ENCODE data around the gene ANKH. TPM values are rescaled to one million over a fixed set of nuclear protein-coding genes. Genes with fewer than 3 reads are reported as not detected.

The ANKH gene
- total and polyA plus RNA-seq, 10 of the 15 experiments (the other 5 are each of a cell fraction or from before 2014, with no cell fraction given) = 2.1 to 43.9 (median 14.4) TPM

- FAIRE-seq (no peak), ATAC-seq (no peak), DNase-seq (ENCODE audit: low read depth, low spot score) (no peak)
- H3K9me3 ChIP-seq (replicated peaks; ENCODE audit: control insufficient read depth, insufficient read depth, low read length) = no peaks in the 10 kb centered on the region
- POLR2A ChIA-PET = no interaction called here
- H3K9ac ChIP-seq (ENCODE audit: control insufficient read depth, insufficient read depth, low read length) = no peak overlapping the region
- no peaks in the 10 kb centered on the region for H3K27me3 ChIP-seq (replicated peaks in 1 of 2; ENCODE audit: control insufficient read depth in 2 of 2, insufficient read depth in 2 of 2, low read length in 1 of 2)
- no peaks in the 10 kb centered on the region for H3K36me3 ChIP-seq (ENCODE audit: control insufficient read depth in 2 of 2, insufficient read depth in 2 of 2, low read length in 1 of 2)
- H3K27ac ChIP-seq (ENCODE audit: control insufficient read depth, insufficient read depth) = no peak overlapping the region
- 98% methylated on average over 5 of the region's 5 CpGs for WGBS (ENCODE audit: insufficient coverage, insufficient replicate concordance, low lambda C conversion rate, missing lambda C conversion rate)
- TF ChIP-seq HCFC1 (IDR thresholded peaks at IDR 0.05; ENCODE audit: low read length) (no peak), ZNF24 (IDR thresholded peaks at IDR 0.05) (no peak), FOS (IDR thresholded peaks at IDR 0.05; ENCODE audit: borderline replicate concordance, extremely low read depth, insufficient read length) (no peak), DPF2 (IDR thresholded peaks at IDR 0.05) (no peak), REST (IDR thresholded peaks at IDR 0.05; ENCODE audit: low read depth, low read length) (no peak), HDAC2 (IDR thresholded peaks at IDR 0.05) (no peak), SMAD1 (IDR thresholded peaks at IDR 0.05; ENCODE audit: low read depth, partially characterized antibody) (no peak), ASH2L (IDR thresholded peaks at IDR 0.05; ENCODE audit: borderline replicate concordance, low read depth) (no peak), ZBTB33 (IDR thresholded peaks at IDR 0.05) (no peak), SREBF2 (IDR thresholded peaks at IDR 0.05; ENCODE audit: low read length) (no peak), MEF2A (IDR thresholded peaks at IDR 0.05; ENCODE audit: insufficient read depth, low read depth, low read length) (no peak), CHD4 (IDR thresholded peaks at IDR 0.05) (no peak), EED (IDR thresholded peaks at IDR 0.05; ENCODE audit: low read depth) (no peak)
- CTCF ChIA-PET = no interaction called here
- no peak overlapping the region for H3K4me3 ChIP-seq
- H3K4me2 ChIP-seq (ENCODE audit: control insufficient read depth, insufficient read depth) = no peak overlapping the region
- no peaks in the 10 kb centered on the region for H3K79me2 ChIP-seq (ENCODE audit: control insufficient read depth, insufficient read depth, low read length)
- SMC1A ChIA-PET (ENCODE audit: uncharacterized antibody, unreplicated experiment) = interaction anchor here (1.2 kb wide), 1 partner anchor 130 kb away, joined by 3 read pairs; no protein-coding TSS in a partner anchor
- no TSS peak for BruUV-seq (replicated peaks)
- in situ Hi-C loops (cut with MboI) (no loop called here), intact Hi-C loops (cut with micrococcal nuclease; ENCODE audit: unreplicated experiment) (loop anchor here (5.0 kb wide), 1 partner anchor 132 kb away; the partner anchor contains the start of gene ANKH)
- peaks cover 10% of the 10 kb centered on the region for H3K4me1 ChIP-seq (ENCODE audit: control insufficient read depth, insufficient read depth, low read length)
- no peaks in the 10 kb centered on the region for H4K20me1 ChIP-seq (ENCODE audit: control insufficient read depth, insufficient read depth)
- RAD21 ChIA-PET (ENCODE audit: unreplicated experiment) = no interaction called here
- H2AFZ ChIP-seq (ENCODE audit: control insufficient read depth, low read depth, low read length) = no peak overlapping the region
Observed at GRCh38 chr5:14739981-14740380, 131.6 kb downstream of the ANKH start.

Data from GM12878 (cell line).